Muscle of back (tissue), 11 donors: ENCODE measurements around the gene DTNA. TPM values are rescaled to one million over a fixed set of nuclear protein-coding genes. Genes with fewer than 3 reads are reported as not detected.
"Not testable (repeated sequence)": the region's sequence is repeated elsewhere in the genome, so short reads cannot be mapped to it uniquely, and the experiment has no call there.

Source experiments
- DNase-seq, 3 donors: peaks; one replicate each; pipeline versions ENCODE4 v3.0.0 to v3.0.0-alpha.2; 2013
- polyA plus RNA-seq, 10 donors: library from polyadenylated mRNA; unstranded; fragments of 120-200 nt; gene quantifications; one replicate each; pipeline ENCODE4 v1.2.1, GENCODE V29; 2013; ENCODE audit not compliant: insufficient read length in 10 of 10

The DTNA gene
- polyA plus RNA-seq, 10 donors, result 49.5 to 127 (median 85.9) TPM

DNA sequence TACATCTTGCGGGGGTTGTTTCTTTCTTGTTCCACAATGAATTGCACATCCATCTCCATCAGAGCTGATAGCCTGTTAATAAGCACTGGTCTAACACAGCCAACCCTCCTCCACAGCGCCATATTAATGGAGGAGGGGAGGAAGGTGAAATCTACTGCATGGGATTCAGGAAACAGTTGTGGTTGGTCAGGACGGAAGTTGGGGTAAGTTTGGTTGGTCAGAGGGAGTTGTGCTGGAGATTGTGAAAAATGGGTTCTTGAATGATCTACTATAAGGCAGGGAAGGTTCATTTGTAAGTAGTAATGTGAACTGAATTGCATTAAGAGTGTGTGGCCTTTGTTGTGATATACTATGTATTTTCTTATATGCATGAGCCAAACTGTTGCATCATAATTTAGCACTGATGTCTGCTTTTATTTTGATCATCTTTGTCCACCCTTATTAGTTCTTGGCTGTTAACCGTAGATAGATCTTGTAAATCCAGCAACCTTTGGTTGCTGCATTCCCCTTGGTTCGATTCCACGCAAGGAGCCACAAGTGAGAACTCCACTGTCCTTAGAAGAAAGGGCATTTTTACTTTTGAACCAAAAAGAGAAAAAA is 180.5 kb downstream of the DTNA start:
- DNase-seq, result no peak

DNA sequence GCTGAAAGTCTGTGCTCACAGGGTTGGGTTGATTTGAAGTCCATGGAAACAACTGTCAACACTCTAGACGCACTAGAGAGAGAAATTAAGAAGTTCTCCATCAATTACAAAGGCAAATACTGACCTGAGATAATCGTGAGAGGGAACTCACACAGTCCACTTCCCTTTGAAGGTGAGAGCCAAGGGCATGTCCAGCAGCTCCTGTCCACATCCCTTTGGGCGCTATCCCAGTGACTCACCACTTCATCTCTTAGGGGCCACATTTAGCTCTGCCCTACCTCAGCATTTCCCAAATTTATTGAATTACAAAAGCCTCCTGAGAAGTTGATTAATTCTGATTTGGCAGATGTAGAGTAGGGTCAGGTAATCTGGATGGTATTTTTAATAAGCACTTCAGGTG is 182.3 kb downstream of the DTNA start:
- DNase-seq, result no peak

DNA sequence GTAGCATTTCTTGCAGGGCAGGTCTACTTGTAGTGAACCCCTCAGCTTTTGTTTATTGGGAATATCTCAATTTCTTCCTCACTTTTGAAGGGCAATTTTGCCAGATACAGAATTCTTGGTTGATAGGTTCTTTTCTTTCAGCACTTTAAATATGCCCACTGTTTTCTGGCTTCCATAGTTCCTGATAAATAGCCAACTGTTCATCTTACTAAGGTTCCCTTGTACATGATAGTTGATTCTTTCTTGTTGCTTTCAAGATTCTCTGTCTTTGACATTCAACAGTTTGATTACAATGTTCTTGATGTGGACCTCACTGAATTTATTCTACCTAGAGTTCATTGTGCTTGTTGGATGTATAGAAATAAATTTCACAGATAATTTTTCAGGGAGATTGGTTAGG is 183.1 kb downstream of the DTNA start:
- DNase-seq, result no peak

DNA sequence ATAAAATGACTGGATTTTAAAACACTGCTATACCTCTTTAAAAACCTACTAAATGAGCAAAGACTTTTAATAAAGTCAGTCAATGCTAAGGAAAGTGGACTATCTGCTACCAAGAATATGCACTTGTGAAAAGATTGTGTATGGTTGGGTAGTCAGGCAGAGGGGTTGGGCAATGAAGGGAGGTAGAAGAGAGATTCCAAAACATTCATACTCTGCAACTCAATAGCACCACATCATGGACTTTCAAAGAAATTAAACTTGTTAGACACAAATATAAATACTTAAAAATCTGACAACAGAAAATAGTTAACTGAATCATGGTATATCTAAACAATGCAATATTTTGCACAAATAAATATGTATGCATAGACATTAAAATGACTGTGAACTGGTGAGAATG is 191.2 kb downstream of the DTNA start:
- DNase-seq, result no peak

DNA sequence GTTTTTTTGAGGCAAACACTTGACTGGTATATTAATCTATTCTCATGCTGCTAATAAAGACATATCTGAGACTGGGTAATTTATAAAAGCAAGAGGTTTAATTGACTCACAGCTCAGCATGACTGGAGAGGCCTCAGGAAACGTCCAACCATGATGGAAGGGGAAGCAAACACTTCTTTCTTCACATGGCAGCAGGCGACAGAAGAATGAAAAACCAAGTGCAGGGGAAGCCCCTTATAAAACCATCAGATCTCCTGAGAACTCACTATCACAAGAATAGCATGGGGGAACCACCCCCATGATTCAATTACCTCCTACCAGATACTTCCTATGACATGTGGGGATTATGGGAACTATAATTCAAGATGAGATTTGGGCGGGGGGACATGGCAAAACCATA is 194.9 kb downstream of the DTNA start:
- DNase-seq, result no peak

DNA sequence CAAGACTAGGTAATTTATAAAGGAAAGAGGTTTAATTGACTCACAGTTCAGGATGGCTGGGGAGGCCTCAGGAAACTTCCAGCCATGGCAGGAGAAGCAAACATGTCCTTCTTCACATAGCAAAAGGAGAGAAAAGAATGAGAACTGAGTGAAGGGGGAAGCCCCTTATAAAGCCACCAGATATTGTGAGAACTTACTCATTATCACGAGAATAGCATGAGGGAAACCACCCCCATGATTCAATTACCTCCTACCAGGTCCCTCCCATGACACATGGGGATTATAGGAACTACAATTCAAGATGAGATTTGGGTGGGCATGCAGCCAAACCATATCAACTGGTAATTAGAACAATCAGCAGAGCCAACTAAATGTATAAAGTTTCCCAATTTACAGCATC is 196.9 kb downstream of the DTNA start:
- DNase-seq, result not testable (repeated sequence)

DNA sequence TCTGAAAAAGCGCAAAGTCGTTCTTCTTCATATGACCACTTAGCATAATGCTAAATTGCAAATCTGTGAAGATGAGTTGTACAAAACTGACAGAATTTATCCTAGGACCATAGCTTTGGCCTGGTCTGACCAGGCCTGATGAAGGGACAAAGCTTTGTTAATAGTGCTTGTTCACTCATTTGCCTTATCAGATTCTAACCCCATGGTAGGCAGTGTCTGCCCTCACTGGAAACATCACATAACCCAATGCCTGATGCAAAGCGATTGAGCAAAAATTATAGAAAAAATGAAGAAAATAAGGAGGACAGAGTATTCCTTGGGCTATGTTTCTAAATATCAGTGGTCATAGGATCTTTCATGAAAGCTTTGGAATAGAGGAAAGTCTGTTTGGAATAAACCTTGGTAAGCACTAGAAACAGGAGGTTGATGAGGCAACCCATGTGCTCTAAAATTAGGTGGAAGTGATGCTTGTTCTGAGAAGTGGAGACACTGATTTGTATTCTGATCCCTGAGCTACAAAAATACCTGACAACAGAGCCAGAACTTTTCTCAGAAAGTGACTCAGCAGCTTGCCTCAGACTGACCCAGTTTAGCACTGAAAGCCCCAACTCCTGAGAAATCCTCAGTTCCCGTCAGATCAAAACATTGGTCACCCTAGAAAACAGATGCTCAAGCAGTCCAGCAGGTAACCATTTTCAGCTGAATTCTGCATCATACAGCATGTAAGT is 199.7 kb downstream of the DTNA start:
- no peak for DNase-seq

DNA sequence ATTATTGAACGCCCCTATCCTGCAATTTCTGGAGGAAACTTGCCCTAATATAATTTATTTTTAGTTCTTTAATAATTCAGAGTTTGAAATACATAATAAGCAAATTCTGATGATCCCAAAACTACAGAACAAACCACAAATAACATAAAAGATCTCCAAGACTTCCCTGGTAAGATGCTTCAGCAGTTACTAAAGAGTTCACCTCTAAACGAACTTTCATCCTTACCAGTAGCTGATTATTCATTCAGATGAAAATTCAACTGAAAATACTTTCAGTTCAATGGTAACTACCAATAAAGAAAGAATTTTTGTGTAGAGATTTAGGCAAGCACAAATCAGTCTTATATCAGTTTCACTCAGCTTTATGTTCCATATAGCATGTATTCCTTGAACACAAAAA is 201.0 kb downstream of the DTNA start:
- no peak for DNase-seq

DNA sequence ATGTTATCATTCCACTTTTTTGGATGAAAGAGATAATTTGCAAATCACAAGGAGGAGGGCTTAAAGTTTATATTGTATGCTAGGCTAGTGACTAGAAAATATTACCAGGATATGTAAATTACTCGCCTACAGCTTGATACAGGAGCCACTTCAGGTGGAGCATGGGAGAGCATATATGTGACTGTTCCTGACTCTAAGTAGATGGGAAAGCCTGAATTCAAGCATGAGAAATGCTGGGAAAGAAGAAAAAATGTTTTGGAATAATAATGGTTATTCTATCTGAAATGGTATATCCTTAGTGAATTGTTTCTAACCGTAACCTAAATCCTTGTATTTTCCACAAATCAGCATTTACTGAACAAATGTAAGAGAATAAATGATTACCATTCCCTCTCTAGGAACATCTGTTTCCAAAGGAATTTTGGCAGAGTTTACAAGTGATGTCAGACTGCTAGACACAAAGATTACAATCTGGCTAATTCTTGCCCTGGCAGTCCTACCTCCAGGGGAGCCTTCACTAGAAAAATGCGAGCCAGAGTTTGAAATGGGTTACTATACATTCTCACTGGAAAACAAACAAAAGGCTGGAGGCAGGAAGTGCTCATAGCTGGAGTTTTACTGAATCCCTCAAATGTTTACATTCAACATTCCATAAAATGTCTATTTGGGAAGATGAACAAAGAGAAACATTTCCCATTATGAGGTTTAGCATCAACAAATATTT is 201.7 kb downstream of the DTNA start:
- DNase-seq, result peak; percentile 85 to 93 (median 92)

DNA sequence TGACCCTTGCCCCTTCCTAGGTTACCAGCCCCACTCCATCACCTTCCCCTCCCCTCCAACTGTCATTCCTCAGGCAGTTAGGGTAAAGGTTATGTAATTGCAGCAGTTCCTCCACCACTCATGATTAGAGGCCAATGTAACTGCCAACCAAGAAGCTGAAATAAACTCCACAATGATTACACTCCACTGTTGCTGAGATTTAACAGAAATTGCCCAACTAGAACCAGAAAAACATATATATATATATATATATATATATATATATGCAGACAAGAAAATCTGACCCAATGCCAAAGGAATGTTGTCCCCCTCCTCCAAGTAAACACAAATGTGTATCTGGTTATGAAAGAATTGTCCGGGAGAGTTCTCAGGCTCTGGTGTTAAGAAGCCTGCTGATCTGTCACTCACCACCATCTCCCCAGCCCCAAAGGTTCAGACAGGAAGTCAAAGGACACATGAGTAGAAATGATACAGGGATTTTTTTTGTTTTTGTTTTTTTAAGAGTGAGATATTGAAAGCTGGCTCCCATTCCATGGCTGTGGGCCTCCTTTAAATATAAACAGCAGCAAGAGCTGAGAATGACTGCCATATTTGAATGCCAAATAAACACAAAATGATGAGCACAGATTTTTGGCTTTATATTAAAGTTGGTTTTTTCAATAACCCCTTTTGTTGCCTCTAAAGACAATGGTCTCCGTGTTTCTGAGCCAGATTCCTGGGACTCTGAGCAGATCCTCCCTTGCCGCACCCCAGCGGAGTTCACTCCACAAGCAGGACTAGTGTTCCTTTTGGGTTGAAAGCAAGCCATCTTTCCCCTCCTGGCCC is 204.0 kb downstream of the DTNA start:
- DNase-seq, result peak; percentile 33 to 74 (median 44)

DNA sequence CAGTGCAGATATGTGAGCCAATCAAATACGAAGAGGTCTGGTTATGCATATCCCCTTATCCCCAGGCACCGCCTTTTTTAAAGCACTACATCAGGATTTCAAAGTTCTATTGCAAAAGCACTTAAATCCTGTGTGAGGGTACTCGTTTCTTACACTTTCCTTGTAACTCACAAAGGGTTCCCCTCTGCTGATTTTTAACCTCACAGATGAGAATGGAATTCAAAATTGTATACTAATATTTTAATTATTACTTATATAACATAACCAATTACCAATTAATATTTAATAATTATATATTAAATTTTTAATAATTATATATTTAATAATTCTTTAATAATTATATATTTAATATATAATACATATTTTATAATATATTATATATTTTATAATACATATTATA is 204.9 kb downstream of the DTNA start:
- no peak for DNase-seq

DNA sequence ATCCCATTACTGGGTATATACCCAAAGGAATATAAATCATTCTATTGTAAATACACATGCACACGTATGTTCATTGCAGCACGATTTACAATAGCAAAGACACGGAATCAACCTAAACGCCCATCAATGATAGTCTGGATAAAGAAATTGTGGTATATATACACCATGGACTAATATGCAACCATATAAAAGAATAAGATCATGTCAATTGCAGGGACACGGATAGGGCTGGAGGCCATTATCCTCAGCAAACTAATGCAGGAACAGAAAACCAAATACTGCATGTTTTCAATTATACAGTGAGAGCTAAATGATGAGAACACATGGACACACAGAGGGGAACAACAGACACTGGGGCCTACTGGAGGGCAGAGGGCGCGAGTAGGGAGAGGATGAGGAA is 206.4 kb downstream of the DTNA start:
- DNase-seq, result not testable (repeated sequence)

DNA sequence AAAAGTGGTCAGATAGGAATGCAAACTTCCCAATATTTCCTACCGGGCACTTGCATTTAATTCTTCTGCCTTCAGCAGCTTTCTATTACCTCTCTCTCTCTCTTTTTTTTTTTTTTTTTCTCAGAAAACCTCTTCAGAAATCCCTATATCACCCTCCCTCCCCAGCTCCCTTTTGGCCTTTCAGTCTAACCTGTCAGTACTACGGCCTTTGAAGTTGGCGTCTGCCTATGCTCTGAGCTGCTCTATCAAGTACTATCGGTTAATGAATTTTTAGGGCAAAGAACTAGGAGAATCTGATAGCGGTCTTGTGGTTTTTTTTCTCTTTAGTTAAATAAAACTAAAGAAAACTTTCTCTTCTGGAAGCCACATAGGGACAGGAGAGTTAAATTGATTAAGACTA is 208.8 kb downstream of the DTNA start:
- DNase-seq, result no peak

DNA sequence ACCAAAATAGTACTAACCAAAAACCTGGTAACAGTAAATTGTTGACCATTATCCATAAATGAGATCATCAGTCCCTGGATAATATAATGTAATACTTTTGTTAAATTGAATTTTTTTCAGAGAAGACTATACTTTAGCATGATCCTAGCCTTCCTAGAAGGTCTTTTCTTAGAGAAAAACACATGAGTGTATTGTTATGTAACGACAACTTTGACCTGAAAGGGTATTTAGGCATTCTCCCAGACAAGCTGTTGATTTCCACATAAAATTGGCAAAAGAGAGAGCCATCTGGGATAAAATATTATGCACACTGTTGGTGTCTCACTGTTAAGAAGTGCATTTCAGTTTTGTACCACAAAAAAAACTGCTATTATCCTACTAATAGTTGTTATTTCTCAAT is 211.1 kb downstream of the DTNA start:
- DNase-seq, result peak in 1 of 3 donors; percentile 61

DNA sequence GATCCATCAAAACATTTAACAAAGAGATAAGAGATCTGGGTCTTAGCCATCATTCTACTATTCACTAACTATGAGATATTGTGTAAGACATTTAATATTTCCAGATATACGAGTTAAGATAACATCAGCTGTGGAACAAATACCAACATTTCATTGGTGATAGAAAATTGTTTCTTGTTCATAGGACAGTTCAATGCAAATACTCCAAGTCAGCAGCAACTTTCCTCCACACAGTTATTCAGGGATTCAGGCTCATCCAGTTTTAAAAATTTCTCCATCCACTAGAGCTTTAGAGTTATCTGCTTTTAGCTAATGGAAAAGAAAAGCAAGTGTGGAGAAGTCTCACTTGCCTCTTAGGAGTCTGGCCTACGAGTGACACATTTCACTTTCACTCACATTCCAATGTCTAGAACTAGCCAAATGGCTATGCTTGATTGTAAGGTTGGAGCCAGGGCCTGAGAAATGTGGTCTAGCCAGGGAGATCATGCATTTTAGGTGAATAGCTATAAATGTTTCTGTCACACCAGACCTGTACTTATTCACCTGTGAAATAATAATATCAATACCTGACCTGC is 211.8 kb downstream of the DTNA start:
- no peak for DNase-seq

DNA sequence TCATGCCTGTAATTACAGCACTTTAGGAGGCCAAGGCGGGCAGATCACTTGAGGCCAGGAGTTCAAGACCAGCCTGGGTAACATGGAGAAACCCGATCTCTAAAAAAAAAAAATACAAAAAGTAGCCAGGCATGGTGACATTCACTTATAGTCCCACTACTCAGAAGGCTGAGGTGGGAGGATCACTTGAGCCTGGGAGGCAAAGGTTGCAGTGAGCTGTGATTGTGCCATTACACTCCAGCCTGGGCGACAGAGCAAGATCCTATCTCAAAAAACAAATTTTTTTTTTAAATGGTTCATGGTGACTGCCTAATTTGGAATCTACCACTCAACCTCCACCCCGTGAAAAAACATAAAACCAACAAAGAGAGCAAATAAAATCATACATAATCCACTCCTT is 212.5 kb downstream of the DTNA start:
- not testable (repeated sequence) for DNase-seq

DNA sequence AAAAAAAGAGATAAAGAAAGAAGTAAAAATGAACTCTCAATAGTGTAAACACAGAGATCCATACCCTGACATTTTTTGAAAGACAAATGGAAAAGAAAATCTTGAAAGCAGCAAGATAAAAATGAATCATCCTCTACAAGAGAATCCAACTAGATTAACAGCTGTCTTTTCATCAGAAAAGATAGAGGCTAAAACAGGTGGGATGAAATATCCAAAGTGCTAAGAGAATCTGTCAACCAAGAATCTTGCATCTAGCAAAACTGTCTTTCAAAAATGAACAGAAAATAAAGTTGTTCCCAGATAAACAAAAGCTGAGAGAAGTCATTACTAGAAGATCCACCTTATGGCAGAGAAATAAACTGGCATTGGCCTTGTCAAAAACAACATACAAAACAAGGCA is 213.8 kb downstream of the DTNA start:
- DNase-seq, result no peak

DNA sequence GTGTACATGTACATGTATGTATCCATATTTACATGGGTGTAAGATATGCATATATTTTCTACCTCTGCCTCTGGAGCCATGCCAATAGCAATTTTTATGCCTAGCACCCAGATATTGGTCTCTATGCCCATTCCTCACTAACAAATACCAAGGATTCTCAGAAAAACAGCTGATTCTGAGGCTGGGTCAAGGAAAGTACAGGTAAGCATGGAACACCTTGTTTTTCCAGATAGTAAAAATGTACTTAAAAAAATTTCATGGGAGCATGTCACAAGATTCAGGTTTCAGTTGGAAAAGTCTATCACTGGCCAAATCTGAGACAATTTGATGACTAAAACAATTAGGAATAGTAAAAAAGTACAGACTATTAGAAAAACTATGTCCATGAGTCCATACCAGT is 216.6 kb downstream of the DTNA start:
- no peak for DNase-seq

DNA sequence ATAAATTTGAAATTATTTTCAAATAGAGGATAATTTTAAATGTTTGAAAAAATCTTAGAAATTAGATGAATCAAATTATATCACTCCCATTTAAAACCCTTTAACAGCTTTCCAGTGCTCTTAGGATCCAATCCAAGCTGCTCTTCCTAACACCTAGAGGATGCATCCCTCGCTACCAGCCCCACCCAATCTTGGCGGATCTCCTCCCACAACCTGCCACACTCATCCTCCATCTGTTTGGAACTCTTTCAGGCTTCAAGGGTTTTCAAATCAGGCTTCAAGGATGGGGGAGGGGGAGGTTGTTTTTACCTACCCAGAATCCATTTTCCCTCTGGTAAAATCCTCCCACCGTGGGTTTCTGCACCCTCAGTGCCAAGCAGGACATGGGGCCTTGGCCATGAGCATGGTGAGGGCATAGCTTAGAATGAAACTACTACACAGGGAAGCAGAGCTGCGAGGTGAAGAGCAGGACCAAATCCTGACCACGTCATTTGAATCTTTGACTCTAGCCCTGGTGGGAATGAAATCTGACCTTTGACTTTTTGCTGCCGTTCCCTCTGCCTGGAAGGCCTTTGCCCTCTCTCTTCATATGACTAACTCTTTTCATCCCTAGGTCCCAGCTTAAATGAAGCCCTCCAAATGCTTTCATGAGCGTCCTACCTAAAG is 218.1 kb downstream of the DTNA start:
- no peak for DNase-seq

DNA sequence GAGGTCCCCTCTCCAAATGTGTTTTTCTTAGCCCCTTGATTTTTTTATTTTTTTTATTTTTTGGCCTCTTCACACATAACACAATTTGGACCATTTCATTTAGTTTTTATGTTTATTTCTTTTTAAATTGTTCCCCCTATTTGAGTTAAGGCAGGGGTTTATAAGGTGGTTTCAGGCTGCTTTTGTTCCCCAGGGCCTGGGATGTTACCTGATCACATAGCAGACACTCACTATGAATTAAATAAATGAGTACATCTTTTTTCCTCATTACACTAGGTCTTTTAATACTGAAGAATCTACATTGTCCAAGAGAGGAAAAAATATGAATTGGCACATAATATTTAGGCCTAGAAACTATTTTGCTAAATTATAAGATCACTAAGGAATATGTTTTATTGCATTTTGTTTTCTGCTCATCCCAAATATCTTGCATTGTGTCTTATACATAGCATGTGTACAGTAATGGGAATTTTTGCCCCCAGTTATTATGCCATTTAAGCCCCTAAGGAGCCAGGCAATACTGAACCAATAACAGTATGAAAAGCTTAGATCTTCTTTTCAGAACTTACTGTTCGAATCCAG is 218.7 kb downstream of the DTNA start:
- no peak for DNase-seq

DNA sequence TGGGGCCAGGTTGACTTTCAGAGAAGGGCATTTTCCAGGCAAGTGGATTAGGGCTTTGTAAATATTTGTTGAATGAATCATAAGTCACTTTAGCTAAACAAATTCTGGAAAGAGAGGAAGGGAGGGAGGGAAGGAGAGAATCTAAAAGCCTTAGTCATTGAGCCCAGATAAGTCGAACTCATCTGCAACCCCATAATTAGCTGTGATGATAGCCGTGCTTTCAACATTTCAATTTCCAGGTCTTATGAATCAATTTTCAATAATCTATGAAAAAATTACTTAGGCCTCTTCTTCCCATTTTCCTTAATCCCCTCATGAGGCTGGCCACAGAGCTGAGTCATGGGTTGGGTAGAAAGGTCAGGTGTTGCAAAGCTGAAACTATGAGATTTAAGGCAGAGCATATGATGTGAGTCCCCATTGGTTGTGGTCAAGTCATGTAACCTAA is 219.3 kb downstream of the DTNA start:
- no peak for DNase-seq
